H9 (cell line): ENCODE results near the gene C3orf52. TPM values are rescaled to one million over a fixed set of nuclear protein-coding genes. Genes with fewer than 3 reads are reported as not detected.

Experiments used
- DNase-seq: peaks from one replicate; pipeline ENCODE4 v3.0.0-alpha.2; 2017
- H2AFZ ChIP-seq: one replicate; pipeline ENCODE4 v1.6.1; 2013; ENCODE audit warnings: mild to moderate bottlenecking, low read length, control low read depth, moderate library complexity
- H2AK5ac ChIP-seq: 2 replicates; pipeline ENCODE4 v1.6.1; 2013; ENCODE audit warnings: low read length, control low read depth, mixed read lengths; ENCODE audit not compliant: insufficient read length
- H2BK120ac ChIP-seq: one replicate; pipeline ENCODE4 v1.6.1; 2013; ENCODE audit warnings: low read depth, mild to moderate bottlenecking, low read length, control low read depth, inconsistent platforms; ENCODE audit not compliant: poor library complexity, severe bottlenecking
- H2BK12ac ChIP-seq: 2 replicates; pipeline ENCODE4 v1.6.1; 2013; ENCODE audit warnings: low read length, control low read depth, mixed read lengths, low read depth; ENCODE audit not compliant: insufficient read length
- H2BK15ac ChIP-seq: 2 replicates; pipeline ENCODE4 v1.6.1; 2013; ENCODE audit warnings: low read depth, low read length, control low read depth
- H2BK20ac ChIP-seq: one replicate; pipeline ENCODE4 v1.6.1; 2013; ENCODE audit warnings: low read depth, mild to moderate bottlenecking, low read length, control low read depth, inconsistent platforms; ENCODE audit not compliant: poor library complexity, severe bottlenecking
- H2BK5ac ChIP-seq: 2 replicates; pipeline ENCODE4 v1.6.1; 2013; ENCODE audit warnings: low read length, control low read depth, mixed read lengths; ENCODE audit not compliant: insufficient read length
- H3K14ac ChIP-seq: 2 replicates; pipeline ENCODE4 v1.6.1; 2013; ENCODE audit warnings: low read length, control low read depth; ENCODE audit not compliant: insufficient read depth
- H3K18ac ChIP-seq: 2 replicates; pipeline ENCODE4 v1.6.1; 2013; ENCODE audit warnings: low read depth, mild to moderate bottlenecking, mixed read lengths, low read length, control low read depth; ENCODE audit not compliant: insufficient read length
- H3K23ac ChIP-seq: 2 replicates; pipeline ENCODE4 v1.6.1; 2013; ENCODE audit warnings: low read length, control low read depth, mixed read lengths, low read depth; ENCODE audit not compliant: insufficient read length
- H3K23me2 ChIP-seq: 2 replicates; pipeline ENCODE4 v1.6.1; 2013; ENCODE audit warnings: low read depth, mild to moderate bottlenecking, mixed read lengths, low read length, control low read depth; ENCODE audit not compliant: insufficient read length, poor library complexity, severe bottlenecking
- H3K27ac ChIP-seq: 2 replicates; pipeline ENCODE4 v1.5.1; 2013; ENCODE audit warnings: low read length, control low read depth, mixed read lengths, low read depth; ENCODE audit not compliant: insufficient read length
- H3K27me3 ChIP-seq: 2 replicates; pipeline ENCODE4 v1.6.1; 2013; ENCODE audit warnings: low read length, control low read depth, inconsistent platforms; ENCODE audit not compliant: insufficient read depth
- H3K4ac ChIP-seq: 2 replicates; pipeline ENCODE4 v1.6.1; 2013; ENCODE audit warnings: low read depth, mild to moderate bottlenecking, control low read depth, inconsistent platforms, low read length, moderate library complexity
- H3K4me1 ChIP-seq: 2 replicates; pipeline ENCODE4 v1.6.1; 2013; ENCODE audit warnings: low read length, control low read depth, inconsistent platforms; ENCODE audit not compliant: insufficient read depth
- H3K4me2 ChIP-seq: 2 replicates; pipeline ENCODE4 v1.6.1; 2013; ENCODE audit warnings: low read length, control low read depth, mixed read lengths; ENCODE audit not compliant: insufficient read length, insufficient read depth
- H3K56ac ChIP-seq: 2 replicates; pipeline ENCODE4 v1.6.1; 2013; ENCODE audit warnings: low read depth, mild to moderate bottlenecking, mixed read lengths, low read length, control low read depth; ENCODE audit not compliant: insufficient read length
- H3K79me1 ChIP-seq: 2 replicates; pipeline ENCODE4 v1.6.1; 2013; ENCODE audit warnings: low read depth, mild to moderate bottlenecking, moderate library complexity, low read length, control low read depth, inconsistent platforms; ENCODE audit not compliant: insufficient read depth, poor library complexity, severe bottlenecking
- H3K79me2 ChIP-seq: 2 replicates; pipeline ENCODE4 v1.6.1; 2013; ENCODE audit warnings: low read length, control low read depth, inconsistent platforms; ENCODE audit not compliant: insufficient read depth
- H3K9ac ChIP-seq: 2 replicates; pipeline ENCODE4 v1.6.1; 2013; ENCODE audit warnings: low read length, control low read depth, mixed read lengths; ENCODE audit not compliant: insufficient read length; ENCODE audit errors: extremely low read depth
- H3K9me3 ChIP-seq: one replicate; pipeline ENCODE4 v1.6.1; 2013; ENCODE audit warnings: low read depth, low read length, inconsistent platforms; ENCODE audit not compliant: control insufficient read depth
- H3T11ph ChIP-seq: one replicate; pipeline ENCODE4 v1.6.1; 2013; ENCODE audit warnings: mild to moderate bottlenecking, low read length, control low read depth, inconsistent platforms
- H4K20me1 ChIP-seq: one replicate; pipeline ENCODE4 v1.6.1; 2013; ENCODE audit not compliant: control insufficient read depth, insufficient read length, insufficient read depth
- H4K5ac ChIP-seq: 2 replicates; pipeline ENCODE4 v1.6.1; 2013; ENCODE audit warnings: low read depth, mild to moderate bottlenecking, mixed read lengths, low read length, control low read depth; ENCODE audit not compliant: insufficient read length
- H4K8ac ChIP-seq: replicated peaks from 2 replicates; pipeline ENCODE4 v1.6.1; 2013; ENCODE audit warnings: low read length, control low read depth, mixed read lengths, low read depth; ENCODE audit not compliant: insufficient read length
- H4K91ac ChIP-seq: 2 replicates; pipeline ENCODE4 v1.6.1; 2013; ENCODE audit warnings: low read depth, mild to moderate bottlenecking, moderate library complexity, mixed read lengths, low read length, control low read depth; ENCODE audit not compliant: insufficient read length
- H3K27ac Mint-ChIP-seq, 3 experiments: 2 replicates in 2 of 3; 3 replicates in 1 of 3; pipeline ENCODE4 v1.8.0; 2020 to 2021; ENCODE audit warnings: mixed read lengths in 3 of 3, mild to moderate bottlenecking in 1 of 3, moderate library complexity in 1 of 3
- H3K27me3 Mint-ChIP-seq: 2 replicates; pipeline ENCODE4 v1.8.0; 2021; ENCODE audit warnings: low read depth, mild to moderate bottlenecking, moderate library complexity, mixed read lengths
- H3K36me3 Mint-ChIP-seq, 3 experiments: 2 replicates in 2 of 3; 3 replicates in 1 of 3; pipeline ENCODE4 v1.8.0; 2020 to 2021; ENCODE audit warnings: low read depth in 3 of 3, mixed read lengths in 3 of 3; ENCODE audit not compliant: insufficient read depth in 1 of 3
- H3K4me1 Mint-ChIP-seq, 2 experiments: 2 replicates each; pipeline ENCODE4 v1.8.0; 2020; ENCODE audit warnings: mixed read lengths in 2 of 2
- H3K4me3 Mint-ChIP-seq, 2 experiments: 2 replicates in 1 of 2; 3 replicates in 1 of 2; pipeline ENCODE4 v1.8.0; 2020 to 2021; ENCODE audit warnings: mild to moderate bottlenecking in 2 of 2, mixed read lengths in 2 of 2, moderate library complexity in 1 of 2
- H3K9me3 Mint-ChIP-seq, 2 experiments: 2 replicates in 1 of 2; 3 replicates in 1 of 2; pipeline ENCODE4 v1.8.0; 2020; ENCODE audit warnings: mild to moderate bottlenecking in 2 of 2, mixed read lengths in 2 of 2, moderate library complexity in 1 of 2
- WGBS: extraction: QIAGEN DNeasy Blood & Tissue Kit; methylation state at CpG from one replicate; pipeline ENCODE4 v1.1.7; 2013; ENCODE audit warnings: missing lambda C conversion rate, low lambda C conversion rate, mixed read lengths; ENCODE audit not compliant: insufficient read length; ENCODE audit errors: extremely low coverage; 5-methylcytosine and 5-hydroxymethylcytosine counted together
- total RNA-seq: library from RNA; stranded (reverse); gene quantifications from 2 replicates; pipeline ENCODE4 v1.2.1, GENCODE V29; 2021
- TF ChIP-seq, protein P1 (sequence below): fragments of 200-600 bp; sonication (generic); conservative IDR thresholded peaks from 3 replicates; pipeline ENCODE4 v1.8.0; 2021; ENCODE audit warnings: antibody characterized with exemption, mild to moderate bottlenecking

The C3orf52 gene
- total RNA-seq, 1 experiment from 2014 or later, result 11.2 TPM

DNA sequence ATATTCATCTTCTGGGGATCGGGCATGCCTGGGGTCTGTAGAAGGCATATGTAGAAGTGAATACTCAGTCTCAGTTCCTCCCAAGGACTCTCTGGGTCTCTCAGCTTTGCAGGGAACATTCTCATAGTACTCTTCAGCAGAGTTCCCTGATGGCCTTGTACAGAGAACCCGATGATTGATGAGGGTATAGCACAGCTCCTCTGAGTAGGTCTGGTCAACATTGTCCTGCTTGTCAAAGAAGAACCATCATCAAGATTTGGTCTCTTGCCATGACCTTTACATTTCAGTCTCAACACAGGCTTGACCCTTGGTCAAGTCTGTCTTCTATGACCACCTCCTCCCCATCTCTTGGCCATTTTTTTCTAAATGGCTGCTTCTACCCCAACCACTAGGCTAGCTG, 37.4 kb downstream of the C3orf52 start:
- TF ChIP-seq, protein P1, sequence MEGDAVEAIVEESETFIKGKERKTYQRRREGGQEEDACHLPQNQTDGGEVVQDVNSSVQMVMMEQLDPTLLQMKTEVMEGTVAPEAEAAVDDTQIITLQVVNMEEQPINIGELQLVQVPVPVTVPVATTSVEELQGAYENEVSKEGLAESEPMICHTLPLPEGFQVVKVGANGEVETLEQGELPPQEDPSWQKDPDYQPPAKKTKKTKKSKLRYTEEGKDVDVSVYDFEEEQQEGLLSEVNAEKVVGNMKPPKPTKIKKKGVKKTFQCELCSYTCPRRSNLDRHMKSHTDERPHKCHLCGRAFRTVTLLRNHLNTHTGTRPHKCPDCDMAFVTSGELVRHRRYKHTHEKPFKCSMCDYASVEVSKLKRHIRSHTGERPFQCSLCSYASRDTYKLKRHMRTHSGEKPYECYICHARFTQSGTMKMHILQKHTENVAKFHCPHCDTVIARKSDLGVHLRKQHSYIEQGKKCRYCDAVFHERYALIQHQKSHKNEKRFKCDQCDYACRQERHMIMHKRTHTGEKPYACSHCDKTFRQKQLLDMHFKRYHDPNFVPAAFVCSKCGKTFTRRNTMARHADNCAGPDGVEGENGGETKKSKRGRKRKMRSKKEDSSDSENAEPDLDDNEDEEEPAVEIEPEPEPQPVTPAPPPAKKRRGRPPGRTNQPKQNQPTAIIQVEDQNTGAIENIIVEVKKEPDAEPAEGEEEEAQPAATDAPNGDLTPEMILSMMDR, result no peak
- no peak overlapping the region for H2AFZ ChIP-seq
- no peak overlapping the region for H3K23ac ChIP-seq
- no peak overlapping the region for H2BK20ac ChIP-seq
- H3K4me1 ChIP-seq, result peaks cover 13% of the 10 kb centered on the region; the same call in 1 of the 2 replicates
- H4K91ac ChIP-seq, result no peak overlapping the region
- no peak overlapping the region for H3T11ph ChIP-seq
- no peak overlapping the region for H3K9ac ChIP-seq
- Mint-ChIP-seq H3K4me3 (no peak overlapping the region), H3K36me3 (peaks cover 0 to 5% (median 0%) of the 10 kb centered on the region in 3 experiments; a peak in 3 of 7 replicates), H3K27ac (no peak overlapping the region), H3K27me3 (no peaks in the 10 kb centered on the region), H3K9me3 (no peaks in the 10 kb centered on the region; a peak in 1 of 5 replicates), H3K4me1 (peaks cover 48 to 51% of the 10 kb centered on the region in 2 experiments)
- H3K4me2 ChIP-seq, result no peak overlapping the region
- no peaks in the 10 kb centered on the region for H4K20me1 ChIP-seq
- no peak overlapping the region for H3K27ac ChIP-seq
- H3K27me3 ChIP-seq, result no peaks in the 10 kb centered on the region
- H2BK15ac ChIP-seq, result no peak overlapping the region
- no peak overlapping the region for H3K18ac ChIP-seq
- no peaks in the 10 kb centered on the region for H3K9me3 ChIP-seq
- H3K79me1 ChIP-seq, result no peaks in the 10 kb centered on the region
- H3K23me2 ChIP-seq, result no peaks in the 10 kb centered on the region
- H2BK12ac ChIP-seq, result no peak overlapping the region
- H2BK120ac ChIP-seq, result no peak overlapping the region
- H3K56ac ChIP-seq, result no peak overlapping the region
- no peak overlapping the region for H4K5ac ChIP-seq
- H3K14ac ChIP-seq, result no peak overlapping the region
- no CpG with 5 or more reads among the region's 2 CpGs for WGBS
- no peak for DNase-seq
- H3K79me2 ChIP-seq, result no peaks in the 10 kb centered on the region
- H2BK5ac ChIP-seq, result no peak overlapping the region
- no peak overlapping the region for H3K4ac ChIP-seq
- H4K8ac ChIP-seq, result no peak overlapping the region
- no peak overlapping the region for H2AK5ac ChIP-seq
